RWPE2 (cell line): ENCODE results near the gene RTN4RL1.

Source experiments
- ATAC-seq: fragments of 200-7000 bp; cut with Tn5 transposase; 3 replicates; pipeline ENCODE4 v1.9.1; 2021; ENCODE audit warnings: low read depth
- DNase-seq: peaks from one replicate; pipeline ENCODE4 v3.0.0-alpha.2; 2020; ENCODE audit warnings: low spot score
- H3K27ac ChIP-seq: fragments of 450-650 bp; 2 replicates; pipeline ENCODE4 v1.5.1; 2017; ENCODE audit warnings: mild to moderate bottlenecking; ENCODE audit not compliant: poor library complexity, severe bottlenecking
- H3K27me3 ChIP-seq: fragments of 250-450 bp; sonication (Bioruptor Pico); 2 replicates; pipeline ENCODE4 v1.5.1; 2021; ENCODE audit warnings: mild to moderate bottlenecking, moderate library complexity; ENCODE audit not compliant: insufficient read depth, poor library complexity, severe bottlenecking
- H3K36me3 ChIP-seq: fragments of 250-450 bp; sonication (Bioruptor Pico); 2 replicates; pipeline ENCODE4 v1.5.1; 2020; ENCODE audit warnings: low read depth, mild to moderate bottlenecking, moderate library complexity
- H3K4me1 ChIP-seq: fragments of 250-450 bp; sonication (Bioruptor Pico); 2 replicates; pipeline ENCODE4 v1.5.1; 2021; ENCODE audit warnings: mild to moderate bottlenecking, moderate library complexity; ENCODE audit not compliant: insufficient read depth, poor library complexity, severe bottlenecking
- H3K4me3 ChIP-seq: fragments of 250-450 bp; sonication (Bioruptor Pico); 2 replicates; pipeline ENCODE4 v1.5.1; 2021; ENCODE audit warnings: mild to moderate bottlenecking, moderate library complexity; ENCODE audit not compliant: severe bottlenecking
- H3K9me3 ChIP-seq: fragments of 250-450 bp; sonication (Bioruptor Pico); 2 replicates; pipeline ENCODE4 v1.5.1; 2021; ENCODE audit warnings: mild to moderate bottlenecking, moderate library complexity; ENCODE audit not compliant: severe bottlenecking
- TF ChIP-seq, protein P1 (sequence below): fragments of 450-650 bp; IDR thresholded peaks from one replicate; pipeline ENCODE4 v1.5.1; 2017; ENCODE audit warnings: mild to moderate bottlenecking, moderate library complexity; ENCODE audit not compliant: poor library complexity, severe bottlenecking

The RTN4RL1 gene

GRCh38 chr17:1966274-1967086 lies 58.7 kb downstream of the RTN4RL1 start:
- TF ChIP-seq, protein P1, sequence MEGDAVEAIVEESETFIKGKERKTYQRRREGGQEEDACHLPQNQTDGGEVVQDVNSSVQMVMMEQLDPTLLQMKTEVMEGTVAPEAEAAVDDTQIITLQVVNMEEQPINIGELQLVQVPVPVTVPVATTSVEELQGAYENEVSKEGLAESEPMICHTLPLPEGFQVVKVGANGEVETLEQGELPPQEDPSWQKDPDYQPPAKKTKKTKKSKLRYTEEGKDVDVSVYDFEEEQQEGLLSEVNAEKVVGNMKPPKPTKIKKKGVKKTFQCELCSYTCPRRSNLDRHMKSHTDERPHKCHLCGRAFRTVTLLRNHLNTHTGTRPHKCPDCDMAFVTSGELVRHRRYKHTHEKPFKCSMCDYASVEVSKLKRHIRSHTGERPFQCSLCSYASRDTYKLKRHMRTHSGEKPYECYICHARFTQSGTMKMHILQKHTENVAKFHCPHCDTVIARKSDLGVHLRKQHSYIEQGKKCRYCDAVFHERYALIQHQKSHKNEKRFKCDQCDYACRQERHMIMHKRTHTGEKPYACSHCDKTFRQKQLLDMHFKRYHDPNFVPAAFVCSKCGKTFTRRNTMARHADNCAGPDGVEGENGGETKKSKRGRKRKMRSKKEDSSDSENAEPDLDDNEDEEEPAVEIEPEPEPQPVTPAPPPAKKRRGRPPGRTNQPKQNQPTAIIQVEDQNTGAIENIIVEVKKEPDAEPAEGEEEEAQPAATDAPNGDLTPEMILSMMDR, result no peak
- Histone ChIP-seq H3K36me3 (no peaks in the 10 kb centered on the region), H3K4me3 (no peak overlapping the region), H3K9me3 (no peaks in the 10 kb centered on the region), H3K27ac (no peak overlapping the region), H3K4me1 (no peaks in the 10 kb centered on the region), H3K27me3 (no peaks in the 10 kb centered on the region)
- DNase-seq (no peak), ATAC-seq (no peak)

DNA sequence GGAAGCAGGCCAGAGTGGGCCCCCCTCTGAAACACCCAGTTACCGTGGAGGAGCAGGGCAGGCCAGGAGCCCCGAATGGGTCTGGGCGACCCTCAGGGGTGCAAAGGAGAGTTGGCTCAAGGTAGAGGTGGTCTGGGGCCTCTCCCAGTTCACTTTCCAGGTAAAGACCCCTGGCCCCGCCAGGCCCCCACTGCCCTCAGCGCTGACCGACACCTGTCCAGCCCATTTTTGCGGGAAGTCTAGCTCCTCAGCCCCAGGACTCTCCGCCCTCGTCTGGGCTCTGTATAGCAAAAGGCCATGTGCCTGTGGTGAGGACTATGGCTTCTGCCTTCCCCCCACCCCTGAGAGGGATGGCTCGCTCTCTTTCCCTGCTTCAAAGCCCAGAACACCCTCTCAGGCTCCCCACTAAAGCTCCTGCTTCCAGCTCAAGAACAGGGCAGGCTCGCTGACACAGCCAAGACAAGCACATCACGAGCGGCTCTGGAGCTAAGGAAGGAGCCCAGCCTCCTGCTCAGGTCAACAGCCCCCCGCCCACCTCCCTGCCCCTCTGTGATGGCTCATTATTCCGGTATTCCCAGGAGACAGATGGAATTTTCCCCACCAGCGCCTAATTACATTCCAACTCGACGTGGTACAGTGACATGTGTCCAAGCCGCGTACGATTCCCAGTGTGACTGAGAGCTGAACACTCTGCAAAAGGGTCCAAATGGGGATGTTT lies 59.4 kb downstream of the RTN4RL1 start:
- Histone ChIP-seq H3K4me3 (no peak overlapping the region), H3K9me3 (no peaks in the 10 kb centered on the region), H3K27me3 (no peaks in the 10 kb centered on the region), H3K4me1 (no peaks in the 10 kb centered on the region), H3K27ac (no peak overlapping the region), H3K36me3 (no peaks in the 10 kb centered on the region)
- no peak for DNase-seq
- TF ChIP-seq, protein P1, result no peak
- no peak for ATAC-seq

DNA sequence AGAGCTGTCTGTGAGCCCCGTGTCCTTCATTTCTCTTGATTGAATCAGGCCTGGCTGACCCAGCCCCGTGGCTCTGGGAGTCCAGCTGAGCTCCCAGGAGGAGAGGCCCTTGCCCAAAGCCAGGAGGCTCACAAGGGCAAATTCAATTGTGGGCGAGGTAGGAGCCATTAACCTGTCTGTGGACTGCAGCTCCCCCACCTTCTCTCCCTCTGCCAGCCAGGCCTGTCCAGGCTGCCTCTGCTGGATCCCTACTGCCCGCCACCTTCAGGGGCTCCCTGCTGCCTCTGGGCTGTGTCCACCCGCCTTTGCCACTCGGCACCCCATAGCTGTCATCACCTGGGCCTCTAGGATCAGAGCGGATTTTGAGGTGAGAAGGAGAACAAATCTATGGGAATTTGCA lies 61.9 kb downstream of the RTN4RL1 start:
- TF ChIP-seq, protein P1, result no peak
- Histone ChIP-seq H3K9me3 (no peaks in the 10 kb centered on the region), H3K4me3 (no peak overlapping the region), H3K4me1 (no peaks in the 10 kb centered on the region), H3K27ac (no peak overlapping the region), H3K36me3 (no peaks in the 10 kb centered on the region), H3K27me3 (no peaks in the 10 kb centered on the region)
- no peak for ATAC-seq
- no peak for DNase-seq

DNA sequence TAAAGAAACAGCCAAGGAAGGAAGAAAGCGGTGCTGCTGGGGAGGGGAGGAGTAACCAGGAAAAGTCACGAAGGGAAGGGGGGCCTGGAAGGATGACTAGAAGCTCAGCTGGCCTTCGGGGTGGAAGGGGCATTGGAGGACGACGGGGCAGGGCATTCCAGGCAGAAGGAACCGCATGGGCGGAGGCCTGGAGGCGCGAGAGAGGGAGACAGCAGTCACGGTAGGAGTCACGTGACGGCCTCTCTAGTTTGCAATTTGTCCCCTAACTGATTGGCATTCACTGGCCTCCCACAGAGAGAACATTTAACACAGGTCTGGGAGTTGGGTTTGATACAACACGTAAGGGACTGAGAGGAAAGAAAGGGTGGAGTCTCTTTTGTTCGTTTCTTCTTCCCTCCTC lies 63.9 kb downstream of the RTN4RL1 start:
- no peak overlapping the region for H3K27ac ChIP-seq
- H3K36me3 ChIP-seq, result no peaks in the 10 kb centered on the region
- no peaks in the 10 kb centered on the region for H3K9me3 ChIP-seq
- no peak for ATAC-seq
- DNase-seq, result no peak
- no peaks in the 10 kb centered on the region for H3K4me1 ChIP-seq
- TF ChIP-seq, protein P1, result no peak
- no peaks in the 10 kb centered on the region for H3K27me3 ChIP-seq
- H3K4me3 ChIP-seq, result no peak overlapping the region

- Histone ChIP-seq H3K4me3 (no peak overlapping the region), H3K36me3 (no peaks in the 10 kb centered on the region), H3K27me3 (no peaks in the 10 kb centered on the region), H3K9me3 (no peaks in the 10 kb centered on the region), H3K27ac (no peak overlapping the region), H3K4me1 (no peaks in the 10 kb centered on the region)
- TF ChIP-seq, protein P1, result no peak
- DNase-seq (no peak), ATAC-seq (no peak)
These were observed 64.6 kb downstream of the RTN4RL1 start for GRCh38 chr17:1960545-1960912.
